BE2C (cell line): ENCODE measurements around the gene ADAMTS9.

Experiments
- DNase-seq: peaks from one replicate; pipeline ENCODE4 v3.0.0-alpha.2; 2020
- H3K27me3 ChIP-seq: fragments of 250-450 bp; sonication (Bioruptor Pico); 2 replicates; pipeline ENCODE4 v1.5.1; 2020; ENCODE audit warnings: mild to moderate bottlenecking
- H3K36me3 ChIP-seq: fragments of 250-450 bp; sonication (Bioruptor Pico); 2 replicates; pipeline ENCODE4 v1.5.1; 2020; ENCODE audit warnings: mild to moderate bottlenecking
- H3K4me1 ChIP-seq: fragments of 250-450 bp; sonication (Bioruptor Pico); 2 replicates; pipeline ENCODE4 v1.5.1; 2020
- H3K4me3 ChIP-seq: 2 replicates; pipeline ENCODE4 v1.5.1; 2011; ENCODE audit warnings: low read depth, low read length
- H3K9me3 ChIP-seq: fragments of 250-450 bp; sonication (Bioruptor Pico); 2 replicates; pipeline ENCODE4 v1.5.1; 2020
- CTCF ChIP-seq: IDR thresholded peaks from 2 replicates; pipeline ENCODE4 v1.5.1; 2012; ENCODE audit warnings: mild to moderate bottlenecking, low read depth, low read length

ADAMTS9 gene

GRCh38 chr3:64705946-64706345, 18.1 kb upstream of the ADAMTS9 start:
- Histone ChIP-seq H3K4me1 (no peaks in the 10 kb centered on the region), H3K9me3 (no peaks in the 10 kb centered on the region), H3K36me3 (no peaks in the 10 kb centered on the region), H3K4me3 (no peak overlapping the region), H3K27me3 (no peaks in the 10 kb centered on the region)
- no peak for DNase-seq
- TF ChIP-seq CTCF, result no peak

GRCh38 chr3:64696896-64697295, 9.1 kb upstream of the ADAMTS9 start:
- no peaks in the 10 kb centered on the region for H3K36me3 ChIP-seq
- no peak overlapping the region for H3K4me3 ChIP-seq
- H3K9me3 ChIP-seq, result no peaks in the 10 kb centered on the region
- no peaks in the 10 kb centered on the region for H3K27me3 ChIP-seq
- peaks cover 4% of the 10 kb centered on the region; the same call in 1 of the 2 replicates for H3K4me1 ChIP-seq
- DNase-seq, result no peak
- TF ChIP-seq CTCF, result no peak

GRCh38 chr3:64694114-64694513, 6.3 kb upstream of the ADAMTS9 start:
- TF ChIP-seq CTCF, result no peak
- no peak overlapping the region for H3K4me3 ChIP-seq
- H3K27me3 ChIP-seq, result no peaks in the 10 kb centered on the region
- H3K4me1 ChIP-seq, result peaks cover 9% of the 10 kb centered on the region
- DNase-seq, result no peak
- H3K36me3 ChIP-seq, result no peaks in the 10 kb centered on the region
- H3K9me3 ChIP-seq, result no peaks in the 10 kb centered on the region

- no peak for DNase-seq
- Histone ChIP-seq H3K9me3 (no peaks in the 10 kb centered on the region), H3K36me3 (no peaks in the 10 kb centered on the region), H3K27me3 (no peaks in the 10 kb centered on the region), H3K4me1 (peaks cover 6% of the 10 kb centered on the region), H3K4me3 (no peak overlapping the region)
- TF ChIP-seq CTCF, result no peak
These were observed 5.2 kb upstream of the ADAMTS9 start for GRCh38 chr3:64693031-64693430.

DNA sequence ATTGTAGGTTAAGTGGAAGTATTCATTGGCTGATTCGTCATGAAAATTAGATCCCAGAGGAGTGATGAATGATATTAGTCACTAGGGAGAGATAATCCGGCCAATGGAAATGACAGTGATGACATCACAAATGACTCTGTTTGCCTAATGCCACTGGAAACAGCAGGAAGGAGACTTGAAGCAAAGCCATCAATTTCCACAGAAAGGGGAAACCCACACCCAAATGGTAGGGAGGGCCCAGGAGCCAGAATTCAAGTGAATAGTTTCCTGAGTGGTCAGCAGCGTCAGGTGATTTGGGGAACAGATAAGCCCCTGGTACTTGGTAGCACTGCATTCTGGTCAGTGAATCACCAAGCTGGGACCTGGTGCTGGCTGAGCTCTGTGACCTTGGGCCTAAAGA, 3.3 kb upstream of the ADAMTS9 start:
- no peak for TF ChIP-seq CTCF
- no peaks in the 10 kb centered on the region for H3K27me3 ChIP-seq
- DNase-seq, result no peak

DNA sequence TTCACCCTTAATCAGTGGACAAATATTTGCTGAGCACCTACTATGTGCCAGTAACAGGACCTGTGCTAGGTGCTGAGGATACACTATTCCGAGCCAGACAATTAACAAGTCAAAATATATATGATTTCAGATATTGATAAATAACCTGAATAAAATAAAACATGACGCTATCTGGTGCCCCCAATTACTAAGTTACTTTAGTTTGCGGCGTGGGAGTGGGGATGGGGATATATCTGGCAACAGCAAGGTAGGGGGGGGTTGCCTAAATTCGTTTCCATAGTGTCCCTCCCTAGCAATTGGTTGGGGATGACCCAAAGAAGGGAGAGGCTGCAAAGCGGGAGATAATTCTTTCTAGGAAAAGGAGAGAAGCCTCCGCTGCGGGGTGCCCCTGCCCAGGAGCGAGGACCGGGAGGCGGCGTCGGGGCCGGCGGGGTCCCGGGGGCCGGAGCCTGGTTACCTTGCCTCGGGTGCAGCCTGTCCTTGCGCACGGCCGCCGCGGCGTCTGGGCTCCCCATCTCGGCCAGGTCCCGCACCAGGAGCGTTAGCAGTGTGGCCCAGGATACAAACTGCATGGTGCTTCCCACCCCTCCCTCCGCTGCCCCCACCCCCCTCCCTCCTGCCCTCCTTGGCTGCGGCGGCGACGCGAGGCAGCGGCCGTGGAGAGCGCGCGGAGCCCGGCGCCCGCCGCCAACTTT, 567 bp downstream of the ADAMTS9 start:
- Histone ChIP-seq H3K4me1 (peaks cover 5% of the 10 kb centered on the region), H3K36me3 (no peaks in the 10 kb centered on the region), H3K9me3 (no peaks in the 10 kb centered on the region), H3K4me3 (peak overlapping the region; percentile 91), H3K27me3 (no peaks in the 10 kb centered on the region)
- no peak for TF ChIP-seq CTCF
- no peak for DNase-seq

More for the DNA sequence above, 3.3 kb upstream of the ADAMTS9 start:
- H3K9me3 ChIP-seq, result no peaks in the 10 kb centered on the region
- H3K36me3 ChIP-seq, result no peaks in the 10 kb centered on the region
- H3K4me1 ChIP-seq, result peaks cover 5% of the 10 kb centered on the region
- H3K4me3 ChIP-seq, result no peak overlapping the region
